Liver (tissue), 3 donors: ENCODE data around the gene CD164L2.

Experiments used
- GABPA ChIP-seq, 2 donors: IDR thresholded peaks in 1 of 2; conservative IDR thresholded peaks in 1 of 2; 2 replicates each; pipeline ENCODE4 v1.6.1; 2016; ENCODE audit warnings: antibody characterized with exemption in 2 of 2, mild to moderate bottlenecking in 1 of 2, moderate library complexity in 1 of 2
- HNF4G ChIP-seq: IDR thresholded peaks from 2 replicates; pipeline ENCODE4 v1.6.1; 2016; ENCODE audit warnings: antibody characterized with exemption
- JUND ChIP-seq, 2 donors: IDR thresholded peaks; 2 replicates each; pipeline ENCODE4 v1.6.1; 2016; ENCODE audit warnings: antibody characterized with exemption in 2 of 2
- SP1 ChIP-seq: IDR thresholded peaks from 2 replicates; pipeline ENCODE4 v1.6.1; 2018; ENCODE audit warnings: antibody characterized with exemption, mild to moderate bottlenecking
- YY1 ChIP-seq: IDR thresholded peaks from 2 replicates; pipeline ENCODE4 v1.6.1; 2016; ENCODE audit warnings: antibody characterized with exemption, mild to moderate bottlenecking
- TF ChIP-seq, protein P1 (sequence below): fragments of 150-350 bp; IDR thresholded peaks from 2 replicates; pipeline ENCODE4 v1.5.1; 2017; ENCODE audit warnings: improper control_type of control experiment, low read depth, low read length; ENCODE audit not compliant: missing input control
- TF ChIP-seq, protein P2 (sequence below): IDR thresholded peaks from 2 replicates; pipeline ENCODE4 v1.6.1; 2016; ENCODE audit warnings: antibody characterized with exemption, mild to moderate bottlenecking
- TF ChIP-seq, protein P3 (sequence below): IDR thresholded peaks from 2 replicates; pipeline ENCODE4 v1.6.1; 2016; ENCODE audit warnings: antibody characterized with exemption
- TF ChIP-seq, protein P4 (sequence below): IDR thresholded peaks from 2 replicates; pipeline ENCODE4 v1.6.1; 2016; ENCODE audit warnings: antibody characterized with exemption
- donor health status: healthy.
- donor health status: healthy.

DNA sequence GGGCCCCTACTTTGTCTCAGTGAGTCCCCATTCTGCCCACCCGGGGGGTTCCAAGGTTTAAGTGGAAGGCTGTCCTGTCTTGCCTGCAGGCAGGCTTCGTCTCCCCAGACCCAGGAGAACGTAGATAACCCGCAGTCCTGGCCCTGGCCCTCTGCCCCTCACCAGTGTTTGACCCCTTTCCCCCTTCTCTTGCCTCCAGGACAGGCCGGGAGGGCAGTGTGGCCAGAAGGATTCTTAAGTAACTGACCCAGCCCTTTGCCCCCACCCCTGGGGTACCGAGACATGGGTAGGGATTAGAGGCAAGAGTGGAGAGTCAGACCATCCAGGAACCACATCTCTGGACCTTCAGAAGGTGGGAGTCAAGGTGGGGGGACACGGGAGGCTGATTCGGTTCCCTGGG lies 52.3 kb downstream of the CD164L2 start:
- TF ChIP-seq, protein P1, sequence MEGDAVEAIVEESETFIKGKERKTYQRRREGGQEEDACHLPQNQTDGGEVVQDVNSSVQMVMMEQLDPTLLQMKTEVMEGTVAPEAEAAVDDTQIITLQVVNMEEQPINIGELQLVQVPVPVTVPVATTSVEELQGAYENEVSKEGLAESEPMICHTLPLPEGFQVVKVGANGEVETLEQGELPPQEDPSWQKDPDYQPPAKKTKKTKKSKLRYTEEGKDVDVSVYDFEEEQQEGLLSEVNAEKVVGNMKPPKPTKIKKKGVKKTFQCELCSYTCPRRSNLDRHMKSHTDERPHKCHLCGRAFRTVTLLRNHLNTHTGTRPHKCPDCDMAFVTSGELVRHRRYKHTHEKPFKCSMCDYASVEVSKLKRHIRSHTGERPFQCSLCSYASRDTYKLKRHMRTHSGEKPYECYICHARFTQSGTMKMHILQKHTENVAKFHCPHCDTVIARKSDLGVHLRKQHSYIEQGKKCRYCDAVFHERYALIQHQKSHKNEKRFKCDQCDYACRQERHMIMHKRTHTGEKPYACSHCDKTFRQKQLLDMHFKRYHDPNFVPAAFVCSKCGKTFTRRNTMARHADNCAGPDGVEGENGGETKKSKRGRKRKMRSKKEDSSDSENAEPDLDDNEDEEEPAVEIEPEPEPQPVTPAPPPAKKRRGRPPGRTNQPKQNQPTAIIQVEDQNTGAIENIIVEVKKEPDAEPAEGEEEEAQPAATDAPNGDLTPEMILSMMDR, result no peak
- TF ChIP-seq YY1, result no peak
- TF ChIP-seq GABPA (IDR thresholded peaks at IDR 0.05 in 1 of 2, conservative IDR thresholded peaks at IDR 0.05 in 1 of 2), result no peak
- TF ChIP-seq, protein P2, sequence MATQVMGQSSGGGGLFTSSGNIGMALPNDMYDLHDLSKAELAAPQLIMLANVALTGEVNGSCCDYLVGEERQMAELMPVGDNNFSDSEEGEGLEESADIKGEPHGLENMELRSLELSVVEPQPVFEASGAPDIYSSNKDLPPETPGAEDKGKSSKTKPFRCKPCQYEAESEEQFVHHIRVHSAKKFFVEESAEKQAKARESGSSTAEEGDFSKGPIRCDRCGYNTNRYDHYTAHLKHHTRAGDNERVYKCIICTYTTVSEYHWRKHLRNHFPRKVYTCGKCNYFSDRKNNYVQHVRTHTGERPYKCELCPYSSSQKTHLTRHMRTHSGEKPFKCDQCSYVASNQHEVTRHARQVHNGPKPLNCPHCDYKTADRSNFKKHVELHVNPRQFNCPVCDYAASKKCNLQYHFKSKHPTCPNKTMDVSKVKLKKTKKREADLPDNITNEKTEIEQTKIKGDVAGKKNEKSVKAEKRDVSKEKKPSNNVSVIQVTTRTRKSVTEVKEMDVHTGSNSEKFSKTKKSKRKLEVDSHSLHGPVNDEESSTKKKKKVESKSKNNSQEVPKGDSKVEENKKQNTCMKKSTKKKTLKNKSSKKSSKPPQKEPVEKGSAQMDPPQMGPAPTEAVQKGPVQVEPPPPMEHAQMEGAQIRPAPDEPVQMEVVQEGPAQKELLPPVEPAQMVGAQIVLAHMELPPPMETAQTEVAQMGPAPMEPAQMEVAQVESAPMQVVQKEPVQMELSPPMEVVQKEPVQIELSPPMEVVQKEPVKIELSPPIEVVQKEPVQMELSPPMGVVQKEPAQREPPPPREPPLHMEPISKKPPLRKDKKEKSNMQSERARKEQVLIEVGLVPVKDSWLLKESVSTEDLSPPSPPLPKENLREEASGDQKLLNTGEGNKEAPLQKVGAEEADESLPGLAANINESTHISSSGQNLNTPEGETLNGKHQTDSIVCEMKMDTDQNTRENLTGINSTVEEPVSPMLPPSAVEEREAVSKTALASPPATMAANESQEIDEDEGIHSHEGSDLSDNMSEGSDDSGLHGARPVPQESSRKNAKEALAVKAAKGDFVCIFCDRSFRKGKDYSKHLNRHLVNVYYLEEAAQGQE, result no peak
- TF ChIP-seq, protein P3, sequence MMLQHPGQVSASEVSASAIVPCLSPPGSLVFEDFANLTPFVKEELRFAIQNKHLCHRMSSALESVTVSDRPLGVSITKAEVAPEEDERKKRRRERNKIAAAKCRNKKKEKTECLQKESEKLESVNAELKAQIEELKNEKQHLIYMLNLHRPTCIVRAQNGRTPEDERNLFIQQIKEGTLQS, result no peak
- TF ChIP-seq JUND (IDR thresholded peaks at IDR 0.05), result no peak
- TF ChIP-seq SP1, result no peak
- TF ChIP-seq, protein P4, sequence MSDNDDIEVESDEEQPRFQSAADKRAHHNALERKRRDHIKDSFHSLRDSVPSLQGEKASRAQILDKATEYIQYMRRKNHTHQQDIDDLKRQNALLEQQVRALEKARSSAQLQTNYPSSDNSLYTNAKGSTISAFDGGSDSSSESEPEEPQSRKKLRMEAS, result no peak
- TF ChIP-seq HNF4G, result no peak
